Spleen (tissue), 11 donors: ENCODE results near the gene DLG5. TPM values are rescaled to one million over a fixed set of nuclear protein-coding genes. Genes with fewer than 3 reads are reported as not detected.
A peak's percentile ranks its signal among the peaks of the same experiment; 100 is the strongest.

ENCODE experiments used
- DNase-seq: peaks from one replicate; pipeline ENCODE4 v3.0.0-alpha.2; 2020
- H3K27ac ChIP-seq, 8 donors: fragments of 200-600 bp; sonication (generic) in 7 of 8; 1 replicate in 4 of 8; 2 replicates in 4 of 8; pipeline versions ENCODE4 v1.5.0 to v1.8.0; 2016 to 2021; ENCODE audit warnings: inconsistent platforms in 4 of 8, mild to moderate bottlenecking in 4 of 8, moderate library complexity in 1 of 8
- H3K27me3 ChIP-seq, 7 donors: fragments of 200-600 bp; sonication (generic) in 6 of 7; replicated peaks in 1 of 7; 1 replicate in 4 of 7; 2 replicates in 3 of 7; pipeline versions ENCODE4 v1.5.0 to v1.8.0; 2016 to 2021; ENCODE audit warnings: inconsistent platforms in 3 of 7, mild to moderate bottlenecking in 1 of 7
- H3K36me3 ChIP-seq, 6 donors: fragments of 200-600 bp; sonication (generic) in 5 of 6; 1 replicate in 4 of 6; 2 replicates in 2 of 6; pipeline versions ENCODE4 v1.5.0 to v1.8.0; 2016 to 2021; ENCODE audit warnings: inconsistent platforms in 2 of 6
- H3K4me1 ChIP-seq, 6 donors: fragments of 200-600 bp; sonication (generic) in 5 of 6; 1 replicate in 3 of 6; 2 replicates in 3 of 6; pipeline versions ENCODE4 v1.5.0 to v1.8.0; 2016 to 2021; ENCODE audit warnings: inconsistent platforms in 3 of 6
- H3K4me3 ChIP-seq, 8 donors: fragments of 200-600 bp; sonication (generic) in 7 of 8; 1 replicate in 4 of 8; 2 replicates in 4 of 8; pipeline versions ENCODE4 v1.5.0 to v1.8.0; 2016 to 2021; ENCODE audit warnings: inconsistent platforms in 4 of 8, mild to moderate bottlenecking in 4 of 8, moderate library complexity in 2 of 8
- H3K9me3 ChIP-seq, 8 donors: fragments of 200-600 bp; sonication (generic) in 7 of 8; 1 replicate in 4 of 8; 2 replicates in 4 of 8; pipeline versions ENCODE4 v1.5.0 to v1.8.0; 2016 to 2021; ENCODE audit warnings: inconsistent platforms in 4 of 8
- CTCF ChIP-seq, 11 experiments: fragments of 200-600 bp in 7 of 11; fragments of 450-650 bp in 4 of 11; sonication (generic) in 4 of 11; IDR thresholded peaks in 8 of 11; conservative IDR thresholded peaks in 3 of 11; 1 replicate in 7 of 11; 2 replicates in 4 of 11; pipeline versions ENCODE4 v1.4.0 to v1.8.0; 2016 to 2021; ENCODE audit warnings: antibody characterized with exemption in 11 of 11, inconsistent platforms in 4 of 11, mild to moderate bottlenecking in 1 of 11
- POLR2A ChIP-seq, 3 donors: fragments of 450-650 bp; IDR thresholded peaks; one replicate each; pipeline ENCODE4 v1.5.1; 2017; ENCODE audit warnings: antibody characterized with exemption in 3 of 3, mild to moderate bottlenecking in 1 of 3
- POLR2AphosphoS5 ChIP-seq, 3 donors: sonication (generic); formaldehyde crosslinking; IDR thresholded peaks; one replicate each; pipeline ENCODE4 v1.5.1; 2017; ENCODE audit warnings: antibody characterized with exemption in 3 of 3
- WGBS, 5 donors: extraction: QIAGEN DNeasy Blood & Tissue Kit in 3 of 5; methylation state at CpG; one replicate each; pipeline versions ENCODE4 v1.1.5 to v1.1.7; 2013 to 2018; 5-methylcytosine and 5-hydroxymethylcytosine counted together
- intact Hi-C: fragments of 100-400 bp; cut with DNase I; formaldehyde crosslinking; loops from one replicate; pipeline ENCODE4 v1.15.0; 2023; ENCODE audit warnings: low total_unique reads
- polyA plus RNA-seq, 3 donors: library from polyadenylated mRNA; stranded (reverse); fragments of 200-250 nt; gene quantifications; one replicate each; pipeline ENCODE4 v1.2.1, GENCODE V29; 2013
- total RNA-seq, 7 donors: library from RNA; depleted of rRNA in 3 of 7; stranded (reverse); fragments of >200 nt in 3 of 7; fragmentation: NEBNext Ultra II Directional in 4 of 7; extraction: Animal tissue kit (Norgen Biotek cat#: 25700) in 4 of 7; gene quantifications; one replicate each; pipeline versions ENCODE4 v1.1.0 to v1.2.1, GENCODE V29; 2016 to 2021
- donor health status: healthy with polysubstance abuse.
- donor health status: DM: no; HTN: no; CAD: no; lungs with moderate emphysema.
- donor health status: DM: no; HTN: no; CAD: no.
- donor health status: Bipolar disorder and iron deficiency.
- donor health status: healthy.
- donor health status: DM: no; HTN: no; CAD: no.
- donor health status: DM: yes; HTN: yes; CAD: no.

Gene DLG5
- total and polyA plus RNA-seq, 10 donors: 2.0 to 14.4 (median 8.8) TPM

DNA sequence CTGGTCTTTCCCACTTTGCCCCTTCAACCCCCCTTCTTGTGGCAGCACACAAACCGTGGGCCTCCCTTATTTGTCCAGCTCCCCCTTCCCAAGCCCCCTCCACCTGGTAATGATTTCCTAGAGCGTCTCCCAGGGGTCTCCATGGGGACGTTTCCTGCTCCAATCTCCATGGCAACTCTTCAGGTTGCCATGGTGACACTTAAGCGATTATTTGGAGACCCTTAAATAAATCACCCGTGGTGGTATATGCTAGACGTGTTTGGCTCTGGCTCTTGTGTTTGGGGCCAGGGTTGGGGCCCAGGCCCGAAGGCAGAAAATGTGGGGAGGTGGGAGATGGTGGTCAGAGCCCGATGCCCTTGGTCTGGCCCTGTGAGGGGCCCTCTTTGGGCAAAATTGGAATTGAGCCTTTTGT lies 41.1 kb upstream of the DLG5 start:
- TF ChIP-seq POLR2AphosphoS5 (IDR thresholded peaks at IDR 0.05): no peak
- no peak for TF ChIP-seq CTCF (IDR thresholded peaks at IDR 0.05 in 8 of 11, conservative IDR thresholded peaks at IDR 0.05 in 3 of 11)
- no peak for TF ChIP-seq POLR2A (IDR thresholded peaks at IDR 0.05)
- Histone ChIP-seq H3K4me3 (no peak overlapping the region), H3K4me1 (peaks cover 0 to 14% (median 8%) of the 10 kb centered on the region in 6 donors), H3K27ac (no peak overlapping the region), H3K27me3 (peaks cover 0 to 7% (median 0%) of the 10 kb centered on the region in 7 donors), H3K9me3 (peaks cover 0 to 9% (median 8%) of the 10 kb centered on the region in 8 donors), H3K36me3 (peaks cover 0 to 2% (median 0%) of the 10 kb centered on the region in 6 donors)
- 52 to 64% (median 56%) methylated on average over 6 to 8 of the region's 8 CpGs for WGBS, 5 donors
- peak; percentile 5 for DNase-seq
- intact Hi-C loops: no loop called here

DNA sequence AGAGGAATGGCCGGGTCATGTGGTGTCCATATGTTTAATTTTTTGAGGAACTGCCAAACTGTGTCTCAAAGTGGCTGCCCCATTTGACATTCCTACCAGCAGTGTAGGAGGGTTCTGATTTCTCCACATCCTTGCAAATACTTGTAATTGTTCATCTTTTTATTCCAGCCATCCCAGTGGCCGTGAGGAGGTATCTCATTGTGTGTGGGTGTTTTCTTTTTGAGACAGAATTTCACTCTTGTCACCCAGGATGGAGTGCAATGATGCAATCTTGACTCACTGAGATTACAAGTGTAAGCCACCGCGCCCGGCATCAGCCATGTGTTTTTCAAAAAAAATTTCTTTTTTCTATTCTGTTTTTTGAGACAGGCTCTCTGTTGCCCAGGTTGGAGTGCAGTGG lies 38.7 kb upstream of the DLG5 start:
- no peak for TF ChIP-seq POLR2A (IDR thresholded peaks at IDR 0.05)
- TF ChIP-seq CTCF (IDR thresholded peaks at IDR 0.05 in 8 of 11, conservative IDR thresholded peaks at IDR 0.05 in 3 of 11): no peak
- no peak for TF ChIP-seq POLR2AphosphoS5 (IDR thresholded peaks at IDR 0.05)
- H3K27me3 ChIP-seq: peaks cover 0 to 7% (median 0%) of the 10 kb centered on the region in 7 donors
- intact Hi-C loops: no loop called here

DNA sequence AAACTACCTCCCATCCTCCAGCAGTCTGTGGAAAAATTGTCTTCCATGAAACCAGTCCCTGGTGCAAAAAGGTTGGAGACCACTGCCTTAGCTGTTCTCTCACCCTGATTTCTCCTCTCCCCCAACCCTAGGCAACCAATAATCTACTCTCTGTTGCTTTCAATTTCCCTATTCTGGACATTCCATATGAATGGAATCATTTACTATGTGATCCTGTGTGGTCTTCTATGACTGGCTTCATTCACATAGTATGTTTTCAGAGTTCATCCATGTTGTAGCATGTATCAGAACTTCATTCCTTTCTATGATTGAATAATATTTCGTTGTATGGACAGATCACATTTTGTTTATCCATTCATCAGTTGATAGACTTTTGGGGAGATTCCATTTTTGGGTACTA lies 38.3 kb upstream of the DLG5 start:
- Histone ChIP-seq H3K27ac (no peak overlapping the region), H3K4me1 (no peaks in the 10 kb centered on the region), H3K9me3 (peaks cover 0 to 9% (median 8%) of the 10 kb centered on the region in 8 donors), H3K4me3 (no peak overlapping the region), H3K27me3 (peaks cover 0 to 7% (median 0%) of the 10 kb centered on the region in 7 donors), H3K36me3 (no peaks in the 10 kb centered on the region)
- intact Hi-C loops: no loop called here
- WGBS, 5 donors: 75 to 94% (median 78%) methylated on average over 1 of the region's 1 CpG
- no peak for DNase-seq
- TF ChIP-seq CTCF (IDR thresholded peaks at IDR 0.05 in 8 of 11, conservative IDR thresholded peaks at IDR 0.05 in 3 of 11) (no peak), POLR2AphosphoS5 (IDR thresholded peaks at IDR 0.05) (no peak), POLR2A (IDR thresholded peaks at IDR 0.05) (no peak)

More for the DNA sequence above, 38.7 kb upstream of the DLG5 start:
- 60 to 85% (median 84%) methylated on average over 5 of the region's 5 CpGs for WGBS, 5 donors
- H3K4me3 ChIP-seq: no peak overlapping the region
- no peak overlapping the region for H3K27ac ChIP-seq
- H3K9me3 ChIP-seq: peaks cover 0 to 9% (median 8%) of the 10 kb centered on the region in 8 donors
- no peaks in the 10 kb centered on the region for H3K4me1 ChIP-seq
- DNase-seq: no peak
- no peaks in the 10 kb centered on the region for H3K36me3 ChIP-seq

GRCh38 chr10:77963901-77964300 lies 37.3 kb upstream of the DLG5 start:
- no peak for DNase-seq
- H3K9me3 ChIP-seq: peaks cover 0 to 15% (median 8%) of the 10 kb centered on the region in 8 donors
- no peaks in the 10 kb centered on the region for H3K4me1 ChIP-seq
- 91 to 95% (median 95%) methylated on average over 7 of the region's 7 CpGs for WGBS, 5 donors
- intact Hi-C loops: no loop called here
- H3K4me3 ChIP-seq: no peak overlapping the region
- H3K27ac ChIP-seq: no peak overlapping the region
- TF ChIP-seq POLR2A (IDR thresholded peaks at IDR 0.05): no peak
- no peak for TF ChIP-seq CTCF (IDR thresholded peaks at IDR 0.05 in 8 of 11, conservative IDR thresholded peaks at IDR 0.05 in 3 of 11)
- no peak for TF ChIP-seq POLR2AphosphoS5 (IDR thresholded peaks at IDR 0.05)
- H3K27me3 ChIP-seq: peaks cover 0 to 7% (median 0%) of the 10 kb centered on the region in 7 donors
- no peaks in the 10 kb centered on the region for H3K36me3 ChIP-seq
